Activated B cell treated with CpG ODN at 0.5 μM for 24 hours (primary cell): ENCODE measurements around the gene GNG7. TPM values are rescaled to one million over a fixed set of nuclear protein-coding genes. Genes with fewer than 3 reads are reported as not detected.

Source experiments
- ATAC-seq: fragments of 200-7000 bp; cut with Tn5 transposase; one replicate; pipeline ENCODE4 v1.10.0; 2021; ENCODE audit warnings: low read depth, mild to moderate bottlenecking, moderate library complexity
- CTCF ChIA-PET: fragments of 350-600 bp; sonication (Branson Sonifier 250); formaldehyde crosslinking; loops from one replicate; lab custom pipeline; 2021; ENCODE audit warnings: antibody characterized with exemption; lab: Charles Lee
- POLR2A ChIA-PET: fragments of 350-600 bp; sonication (Branson Sonifier 250); formaldehyde crosslinking; loops from one replicate; lab custom pipeline; 2021; ENCODE audit warnings: antibody characterized with exemption; lab: Charles Lee
- DNase-seq: peaks from one replicate; pipeline ENCODE4 v3.0.0; 2022
- H3K27ac Mint-ChIP-seq: one replicate; pipeline ENCODE4 v1.8.0; 2020; ENCODE audit warnings: mixed read lengths
- H3K27me3 Mint-ChIP-seq: one replicate; pipeline ENCODE4 v1.8.0; 2021; ENCODE audit warnings: mixed read lengths
- H3K36me3 Mint-ChIP-seq: one replicate; pipeline ENCODE4 v1.8.0; 2021; ENCODE audit warnings: low read depth, mixed read lengths
- H3K4me1 Mint-ChIP-seq: one replicate; pipeline ENCODE4 v1.8.0; 2021; ENCODE audit warnings: mixed read lengths
- H3K4me3 Mint-ChIP-seq: one replicate; pipeline ENCODE4 v1.8.0; 2020; ENCODE audit warnings: mild to moderate bottlenecking, mixed read lengths
- H3K9me3 Mint-ChIP-seq: one replicate; pipeline ENCODE4 v1.8.0; 2020; ENCODE audit warnings: mixed read lengths
- intact Hi-C: fragments of 100-400 bp; cut with micrococcal nuclease; formaldehyde crosslinking; loops from one replicate; pipeline ENCODE4 v1.15.1; 2024
- total RNA-seq: library from RNA; stranded (reverse); gene quantifications from 2 replicates; pipeline ENCODE4 v1.2.3, GENCODE V29; 2022
- TF ChIP-seq, protein P1 (sequence below): fragments of 200-600 bp; IDR thresholded peaks from one replicate; pipeline ENCODE4 v1.8.0; 2022; ENCODE audit warnings: antibody characterized with exemption, mild to moderate bottlenecking

GNG7 gene
- total RNA-seq, 1 donor from 2014 or later = 35.4 TPM

DNA sequence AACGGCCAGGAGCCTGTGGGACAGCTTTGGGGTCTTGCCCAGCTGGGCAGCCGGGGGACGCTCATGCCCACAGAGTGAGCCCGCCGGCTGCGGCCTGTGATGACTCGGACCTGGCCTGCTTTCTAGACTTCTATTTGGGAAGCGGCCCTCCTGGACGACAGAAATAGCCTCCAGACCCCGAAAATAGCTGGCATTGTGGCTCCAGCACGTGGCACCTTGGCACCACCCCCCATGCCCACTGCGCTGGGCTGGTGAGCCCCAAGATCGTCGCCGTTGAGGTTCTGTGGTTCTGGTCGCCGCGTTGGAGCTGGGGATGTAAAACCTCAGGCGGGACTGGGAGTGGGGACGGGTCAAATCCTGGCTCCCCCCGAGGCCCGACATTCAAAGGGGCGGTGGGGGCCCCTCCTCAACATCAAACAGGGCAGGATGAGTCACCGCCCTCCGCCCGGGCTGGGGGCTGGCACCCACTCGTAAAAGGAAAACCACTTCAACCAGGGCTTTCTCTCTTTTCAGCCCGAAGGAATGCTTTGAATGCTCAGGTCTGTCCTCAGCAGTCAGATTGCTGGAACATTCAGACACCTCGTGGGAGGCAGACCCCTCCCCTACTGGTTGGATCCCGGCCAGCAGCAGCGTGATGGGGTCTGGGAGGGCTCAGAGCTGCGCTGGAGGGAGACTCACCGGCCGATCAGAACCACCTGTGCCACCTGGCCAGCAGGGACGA, 184.5 kb downstream of the GNG7 start:
- H3K9me3 Mint-ChIP-seq = no peaks in the 10 kb centered on the region
- peaks cover 51% of the 10 kb centered on the region for H3K36me3 Mint-ChIP-seq
- intact Hi-C loops = no loop called here
- TF ChIP-seq, protein P1, sequence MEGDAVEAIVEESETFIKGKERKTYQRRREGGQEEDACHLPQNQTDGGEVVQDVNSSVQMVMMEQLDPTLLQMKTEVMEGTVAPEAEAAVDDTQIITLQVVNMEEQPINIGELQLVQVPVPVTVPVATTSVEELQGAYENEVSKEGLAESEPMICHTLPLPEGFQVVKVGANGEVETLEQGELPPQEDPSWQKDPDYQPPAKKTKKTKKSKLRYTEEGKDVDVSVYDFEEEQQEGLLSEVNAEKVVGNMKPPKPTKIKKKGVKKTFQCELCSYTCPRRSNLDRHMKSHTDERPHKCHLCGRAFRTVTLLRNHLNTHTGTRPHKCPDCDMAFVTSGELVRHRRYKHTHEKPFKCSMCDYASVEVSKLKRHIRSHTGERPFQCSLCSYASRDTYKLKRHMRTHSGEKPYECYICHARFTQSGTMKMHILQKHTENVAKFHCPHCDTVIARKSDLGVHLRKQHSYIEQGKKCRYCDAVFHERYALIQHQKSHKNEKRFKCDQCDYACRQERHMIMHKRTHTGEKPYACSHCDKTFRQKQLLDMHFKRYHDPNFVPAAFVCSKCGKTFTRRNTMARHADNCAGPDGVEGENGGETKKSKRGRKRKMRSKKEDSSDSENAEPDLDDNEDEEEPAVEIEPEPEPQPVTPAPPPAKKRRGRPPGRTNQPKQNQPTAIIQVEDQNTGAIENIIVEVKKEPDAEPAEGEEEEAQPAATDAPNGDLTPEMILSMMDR = no peak
- H3K27me3 Mint-ChIP-seq = no peaks in the 10 kb centered on the region
- POLR2A ChIA-PET = no interaction called here
- H3K27ac Mint-ChIP-seq = no peak overlapping the region
- ATAC-seq = no peak
- CTCF ChIA-PET = no interaction called here
- DNase-seq = no peak
- H3K4me3 Mint-ChIP-seq = no peak overlapping the region
- peaks cover 11% of the 10 kb centered on the region for H3K4me1 Mint-ChIP-seq

DNA sequence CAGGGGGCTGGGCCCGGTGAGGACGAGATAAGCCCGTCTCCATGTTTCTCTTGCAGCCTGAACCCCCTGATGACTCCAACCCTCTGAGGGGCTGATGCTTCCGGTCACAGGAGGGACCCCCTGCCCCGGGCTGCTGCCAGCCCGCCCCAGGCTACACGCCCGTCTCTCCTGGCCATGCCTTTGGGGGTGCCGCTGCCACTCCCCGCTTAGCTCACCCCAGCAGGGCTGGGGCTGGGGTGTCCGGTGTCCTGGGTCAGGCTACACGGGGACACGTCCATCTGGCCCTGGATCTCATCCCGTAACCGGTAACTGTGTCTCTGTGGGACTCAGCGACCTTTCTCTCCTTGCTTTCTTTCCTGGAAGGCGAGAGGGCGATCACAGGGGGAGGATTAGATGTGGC, 185.8 kb downstream of the GNG7 start:
- CTCF ChIA-PET = no interaction called here
- H3K27ac Mint-ChIP-seq = no peak overlapping the region

DNA sequence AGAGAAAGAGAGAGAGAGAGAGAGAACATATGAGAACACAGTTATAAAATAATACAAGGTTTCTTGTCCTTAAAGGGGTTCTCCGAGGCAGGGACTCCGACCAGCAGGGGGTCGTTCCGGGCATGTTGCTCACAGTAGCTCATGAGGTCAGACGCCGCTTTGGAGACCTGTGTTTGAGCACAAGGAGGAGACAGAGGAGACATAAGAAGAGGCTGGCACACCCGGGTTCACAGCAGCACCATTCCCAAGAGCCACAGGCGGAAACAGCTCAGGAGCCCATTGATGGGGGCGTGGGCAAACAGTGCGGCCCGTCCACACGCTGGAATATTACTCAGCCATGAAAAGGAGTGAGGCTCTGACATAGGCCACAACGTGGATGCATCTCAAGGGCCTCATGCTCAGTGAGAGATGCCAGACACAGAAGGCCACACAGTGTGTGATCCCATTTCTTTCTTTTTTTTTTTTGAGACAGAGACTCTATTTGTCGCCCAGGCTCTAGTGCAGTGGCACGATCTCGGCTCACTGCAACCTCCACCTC, 187.4 kb downstream of the GNG7 start:
- Mint-ChIP-seq H3K36me3 (peaks cover 45% of the 10 kb centered on the region), H3K4me1 (peaks cover 13% of the 10 kb centered on the region), H3K9me3 (no peaks in the 10 kb centered on the region), H3K27ac (no peak overlapping the region), H3K27me3 (no peaks in the 10 kb centered on the region), H3K4me3 (no peak overlapping the region)
- intact Hi-C loops = loop anchor here (5.0 kb wide), 2 partner anchors 38 to 47 kb away; partner anchors contain the start of gene GADD45B
- DNase-seq (no peak), ATAC-seq (no peak)
- ChIA-PET CTCF (no interaction called here), POLR2A (interaction anchor here (0.6 kb wide), 1 partner anchor 359 kb away, joined by 8 read pairs; no protein-coding TSS in a partner anchor)
- TF ChIP-seq, protein P1 = no peak

More for the DNA sequence above, 185.8 kb downstream of the GNG7 start:
- Mint-ChIP-seq H3K4me1 (peaks cover 5% of the 10 kb centered on the region), H3K27me3 (no peaks in the 10 kb centered on the region), H3K4me3 (no peak overlapping the region), H3K9me3 (no peaks in the 10 kb centered on the region), H3K36me3 (peaks cover 53% of the 10 kb centered on the region)
- intact Hi-C loops = no loop called here
- TF ChIP-seq, protein P1 = no peak
- POLR2A ChIA-PET = no interaction called here
- no peak for ATAC-seq
- no peak for DNase-seq

DNA sequence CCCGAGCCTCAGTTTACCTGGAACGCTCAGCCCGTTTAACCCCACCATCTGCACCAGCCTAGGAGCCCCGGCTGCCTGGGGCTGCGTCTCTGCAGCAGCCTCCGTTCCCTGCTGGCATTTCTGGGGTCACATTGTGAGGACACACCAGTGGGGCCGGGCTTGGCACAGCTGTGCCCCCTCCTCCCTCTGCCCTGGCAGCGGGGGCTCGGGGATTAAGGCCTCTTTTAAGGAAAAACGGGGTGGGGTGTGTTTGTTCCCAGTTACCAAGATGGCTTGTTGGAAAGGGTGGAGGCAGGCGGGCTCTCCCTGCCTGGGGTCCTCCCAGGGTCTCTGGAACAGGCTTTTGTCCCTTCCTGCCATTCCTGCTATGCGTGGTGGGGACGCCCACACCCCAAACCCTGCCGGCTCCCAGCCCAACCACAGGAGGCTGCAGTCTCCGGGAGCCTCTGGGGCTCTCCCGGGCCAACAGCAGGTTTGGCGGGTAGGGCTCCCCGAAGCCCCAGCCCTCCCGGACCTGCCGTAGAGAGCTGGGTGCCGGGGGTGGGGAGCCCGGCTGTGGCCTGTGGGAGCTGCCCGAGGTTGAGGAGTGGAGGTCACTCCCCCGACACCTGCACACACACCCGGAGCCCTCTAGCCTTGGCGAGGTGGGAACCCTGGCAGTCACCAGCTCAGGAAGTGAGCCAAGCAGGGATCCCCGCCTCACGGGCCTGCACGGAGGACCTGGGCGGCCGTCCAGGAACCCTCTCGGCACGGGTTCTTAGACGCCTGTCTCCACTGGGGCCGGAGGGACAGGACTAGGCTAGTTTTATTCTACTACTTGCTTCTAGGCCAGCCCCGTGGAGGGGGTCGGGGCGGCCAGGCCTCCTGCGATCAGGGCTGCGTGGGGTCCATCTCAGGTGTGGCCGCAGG, 189.7 kb downstream of the GNG7 start:
- CTCF ChIA-PET = interaction anchor here (1.3 kb wide), 1 partner anchor 101 kb away, joined by 4 read pairs; no protein-coding TSS in a partner anchor

More for the DNA sequence above, 189.7 kb downstream of the GNG7 start:
- H3K4me1 Mint-ChIP-seq = peaks cover 22% of the 10 kb centered on the region
- TF ChIP-seq, protein P1 = no peak
- ATAC-seq (no peak), DNase-seq (no peak)
- peaks cover 32% of the 10 kb centered on the region for H3K36me3 Mint-ChIP-seq
- no peak overlapping the region for H3K4me3 Mint-ChIP-seq
- H3K27ac Mint-ChIP-seq = no peak overlapping the region
- H3K9me3 Mint-ChIP-seq = peaks cover 2% of the 10 kb centered on the region
- POLR2A ChIA-PET = interaction anchor here (1.0 to 1.8 kb wide), 4 partner anchors 32 to 49 kb away, joined by 5 to 14 read pairs (median 10); partner anchors contain the start of gene GADD45B
- intact Hi-C loops = loop anchor here (5.0 kb wide), 2 partner anchors 35 to 50 kb away; partner anchors contain the start of gene GADD45B
- H3K27me3 Mint-ChIP-seq = no peaks in the 10 kb centered on the region
